ENCODE data around the gene GP2. TPM values are rescaled to one million over a fixed set of nuclear protein-coding genes. Genes with fewer than 3 reads are reported as not detected.
A peak's percentile ranks its signal among the peaks of the same experiment; 100 is the strongest.

GP2 gene
- total RNA-seq, 1 experiment from 2014 or later = not detected

GRCh38 chr16:20307240-20307671, 20.1 kb downstream of the GP2 start:
- DNase-seq (ENCODE audit: low read depth) = no peak

- DNase-seq (ENCODE audit: low read depth) = no peak
These were observed 20.9 kb downstream of the GP2 start for GRCh38 chr16:20306401-20306800.

- DNase-seq (ENCODE audit: low read depth) = no peak
These were observed 24.3 kb downstream of the GP2 start for GRCh38 chr16:20303012-20303411.

- no peak for DNase-seq (ENCODE audit: low read depth)
These were observed 24.9 kb downstream of the GP2 start for GRCh38 chr16:20302389-20302788.

- no peak for DNase-seq (ENCODE audit: low read depth)
These were observed 25.5 kb downstream of the GP2 start for GRCh38 chr16:20301840-20302239.

GRCh38 chr16:20300312-20301097, 26.8 kb downstream of the GP2 start:
- peak; percentile 64 for DNase-seq (ENCODE audit: low read depth)

- DNase-seq (ENCODE audit: low read depth) = no peak
These were observed 28.9 kb downstream of the GP2 start for GRCh38 chr16:20298452-20298851.

- no peak for DNase-seq (ENCODE audit: low read depth)
These were observed 35.8 kb downstream of the GP2 start for GRCh38 chr16:20291208-20292206.

- no peak for DNase-seq (ENCODE audit: low read depth)
These were observed 37.7 kb downstream of the GP2 start for GRCh38 chr16:20289571-20289970.

- no peak for DNase-seq (ENCODE audit: low read depth)
These were observed 41.3 kb downstream of the GP2 start for GRCh38 chr16:20285993-20286499.

GRCh38 chr16:20280259-20280658, 47.1 kb downstream of the GP2 start:
- no peak for DNase-seq (ENCODE audit: low read depth)

GRCh38 chr16:20271893-20272292, 55.4 kb downstream of the GP2 start:
- no peak for DNase-seq (ENCODE audit: low read depth)

- DNase-seq (ENCODE audit: low read depth) = no peak
These were observed 58.9 kb downstream of the GP2 start for GRCh38 chr16:20268409-20268808.

GRCh38 chr16:20265019-20265418, 62.3 kb downstream of the GP2 start:
- no peak for DNase-seq (ENCODE audit: low read depth)

GRCh38 chr16:20263138-20263855, 64.0 kb downstream of the GP2 start:
- no peak for DNase-seq (ENCODE audit: low read depth)

GRCh38 chr16:20262248-20262647, 65.1 kb downstream of the GP2 start:
- no peak for DNase-seq (ENCODE audit: low read depth)

- no peak for DNase-seq (ENCODE audit: low read depth)
These were observed 66.9 kb downstream of the GP2 start for GRCh38 chr16:20260215-20261009.
